HepG2 (cell line): Measurements from ENCODE around the gene CDC42EP4. TPM values are rescaled to one million over a fixed set of nuclear protein-coding genes. Genes with fewer than 3 reads are reported as not detected.

ENCODE experiments used
- ATF5 ChIP-seq: sonication (generic); formaldehyde crosslinking; IDR thresholded peaks from 2 replicates; pipeline ENCODE4 v1.4.0; 2020; ENCODE audit warnings: mild to moderate bottlenecking, low read depth, missing genetic modification reagents
- CBX1 ChIP-seq: IDR thresholded peaks from one replicate; pipeline ENCODE4 v1.6.1; 2016; ENCODE audit warnings: antibody characterized with exemption, low read depth
- EHMT2 ChIP-seq: fragments of 200-600 bp; sonication (generic); IDR thresholded peaks from 2 replicates; pipeline ENCODE4 v1.7.0; 2017; ENCODE audit warnings: antibody characterized with exemption, low read depth, low read length, borderline replicate concordance
- HIVEP1 ChIP-seq: sonication (generic); formaldehyde crosslinking; IDR thresholded peaks from 2 replicates; pipeline ENCODE4 v1.4.0; 2020; ENCODE audit warnings: mild to moderate bottlenecking, missing genetic modification reagents
- HNRNPH1 ChIP-seq: fragments of 200-400 bp; formaldehyde crosslinking; optimal IDR thresholded peaks from 2 replicates; pipeline ENCODE3; 2017; ENCODE audit warnings: mild to moderate bottlenecking, low read depth, low read length
- IRF9 ChIP-seq: sonication (generic); formaldehyde crosslinking; IDR thresholded peaks from 2 replicates; pipeline ENCODE4 v1.8.0; 2022; ENCODE audit warnings: missing genetic modification reagents, mild to moderate bottlenecking, borderline replicate concordance
- NFIC ChIP-seq: IDR thresholded peaks from 2 replicates; pipeline ENCODE4 v1.6.1; 2012; ENCODE audit warnings: mild to moderate bottlenecking, low read length, inconsistent platforms
- PRPF4 ChIP-seq: fragments of 200-400 bp; formaldehyde crosslinking; IDR thresholded peaks from 2 replicates; pipeline ENCODE4 v1.6.1; 2016; ENCODE audit warnings: low read length, low read depth; ENCODE audit not compliant: poor library complexity, severe bottlenecking
- RBFOX2 ChIP-seq: fragments of 200-400 bp; formaldehyde crosslinking; IDR thresholded peaks from 2 replicates; pipeline ENCODE4 v1.6.1; 2017; ENCODE audit warnings: low read depth, mild to moderate bottlenecking, low read length
- SMAD9 ChIP-seq: sonication (generic); formaldehyde crosslinking; IDR thresholded peaks from 2 replicates; pipeline ENCODE4 v1.5.1; 2020; ENCODE audit warnings: mild to moderate bottlenecking, missing genetic modification reagents
- SRSF1 ChIP-seq: fragments of 200-400 bp; formaldehyde crosslinking; optimal IDR thresholded peaks from 2 replicates; pipeline ENCODE3; 2017; ENCODE audit warnings: mild to moderate bottlenecking, low read depth, low read length, moderate library complexity
- ZBTB34 ChIP-seq: sonication (generic); formaldehyde crosslinking; IDR thresholded peaks from 2 replicates; pipeline ENCODE4 v1.8.0; 2022; ENCODE audit warnings: mild to moderate bottlenecking, missing genetic modification reagents
- ZNF280B ChIP-seq: sonication (generic); formaldehyde crosslinking; IDR thresholded peaks from 2 replicates; pipeline ENCODE4 v1.5.0; 2020; ENCODE audit warnings: missing genetic modification reagents, mild to moderate bottlenecking, borderline replicate concordance
- ZNF567 ChIP-seq: sonication (generic); formaldehyde crosslinking; IDR thresholded peaks from 2 replicates; pipeline ENCODE4 v1.8.1; 2023; ENCODE audit warnings: mild to moderate bottlenecking, missing genetic modification reagents, borderline replicate concordance
- ZNF609 ChIP-seq: sonication (generic); formaldehyde crosslinking; IDR thresholded peaks from 2 replicates; pipeline ENCODE4 v1.4.0; 2020; ENCODE audit warnings: mild to moderate bottlenecking, missing genetic modification reagents, borderline replicate concordance
- ZNF619 ChIP-seq: sonication (generic); formaldehyde crosslinking; IDR thresholded peaks from 2 replicates; pipeline ENCODE4 v1.4.0; 2020; ENCODE audit warnings: mild to moderate bottlenecking, missing genetic modification reagents
- polyA plus RNA-seq, 8 experiments: library from polyadenylated mRNA; depleted of rRNA in 3 of 8; stranded (reverse) in 7 of 8; unstranded in 1 of 8; fragments of >200 nt; fragmentation: Illumina TruSeq in 4 of 8; extraction: Trizol in 4 of 8; gene quantifications; 2 replicates each; pipeline versions ENCODE4 v1.2.1 to v1.2.3, GENCODE V29; 2011 to 2016; ENCODE audit warnings: low read depth in 4 of 8, missing spikeins in 1 of 8, mixed read lengths in 1 of 8; ENCODE audit not compliant: insufficient read depth in 1 of 8
- total RNA-seq, 5 experiments: library from RNA; depleted of rRNA; stranded (reverse); fragments of >200 nt; fragmentation: Illumina TruSeq; extraction: Trizol; gene quantifications; 2 replicates each; pipeline ENCODE4 v1.2.3, GENCODE V29; 2016; ENCODE audit warnings: low read depth in 1 of 5

The CDC42EP4 gene
- total and polyA plus RNA-seq, 2 of the 13 experiments (the other 11 are each of a cell fraction or from before 2014, with no cell fraction given) = 19.0 to 54.0 TPM

GRCh38 chr17:73311781-73312641 lies at the start of gene CDC42EP4 (continued):
- TF ChIP-seq IRF9 (CRISPR knock-in tag) (peak; percentile 65; the same call in 1 of the 2 replicates), ZNF619 (CRISPR knock-in tag) (peak; percentile 39; the same call in 1 of the 2 replicates), RBFOX2 (peak; percentile 92), SMAD9 (CRISPR knock-in tag) (peak; percentile 78; the same call in 1 of the 2 replicates), HIVEP1 (peak; percentile 93), ZNF609 (CRISPR knock-in tag) (peak; percentile 8), NFIC (no peak), SRSF1 (peak; percentile 56), HNRNPH1 (no peak), ZNF280B (CRISPR knock-in tag) (peak; percentile 10; the same call in 1 of the 2 replicates), EHMT2 (no peak), PRPF4 (no peak), ZNF567 (CRISPR knock-in tag) (no peak), ATF5 (0 out of 2 replicates have a peak, but pooled peaks have one; percentile 8), CBX1 (no peak), ZBTB34 (CRISPR knock-in tag) (no peak)
